GOT3 (cell line): ENCODE data around the gene SGSH.
"Not testable (repeated sequence)": the region's sequence is repeated elsewhere in the genome, so short reads cannot be mapped to it uniquely, and the experiment has no call there.

Source experiments
- DNase-seq: peaks from one replicate; lab custom pipeline; 2025; ENCODE audit warnings: mixed read lengths; lab: John Stamatoyannopoulos, UW

The SGSH gene

GRCh38 chr17:80253631-80254395 is 33.7 kb upstream of the SGSH start:
- DNase-seq: no peak

DNA sequence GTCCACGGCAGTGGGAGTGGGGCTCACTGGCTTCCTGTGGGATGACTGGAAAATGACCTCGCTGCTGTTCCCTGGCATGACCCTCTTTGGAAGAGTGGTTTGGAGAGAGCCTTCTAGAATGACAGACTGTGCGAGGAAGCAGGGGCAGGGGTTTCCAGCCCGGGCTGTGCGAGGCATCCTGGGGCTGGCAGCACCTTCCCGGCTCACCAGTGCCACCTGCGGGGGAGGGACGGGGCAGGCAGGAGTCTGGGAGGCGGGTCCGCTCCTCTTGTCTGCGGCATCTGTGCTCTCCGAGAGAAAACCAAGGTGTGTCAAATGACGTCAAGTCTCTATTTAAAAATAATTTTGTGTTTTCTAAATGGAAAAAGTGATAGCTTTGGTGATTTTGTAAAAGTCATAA is 32.7 kb upstream of the SGSH start:
- no peak for DNase-seq

GRCh38 chr17:80251966-80252365 is 31.8 kb upstream of the SGSH start:
- DNase-seq: no peak

GRCh38 chr17:80248894-80249710 is 29.0 kb upstream of the SGSH start:
- no peak for DNase-seq

GRCh38 chr17:80248001-80248893 is 28.1 kb upstream of the SGSH start:
- DNase-seq: no peak

DNA sequence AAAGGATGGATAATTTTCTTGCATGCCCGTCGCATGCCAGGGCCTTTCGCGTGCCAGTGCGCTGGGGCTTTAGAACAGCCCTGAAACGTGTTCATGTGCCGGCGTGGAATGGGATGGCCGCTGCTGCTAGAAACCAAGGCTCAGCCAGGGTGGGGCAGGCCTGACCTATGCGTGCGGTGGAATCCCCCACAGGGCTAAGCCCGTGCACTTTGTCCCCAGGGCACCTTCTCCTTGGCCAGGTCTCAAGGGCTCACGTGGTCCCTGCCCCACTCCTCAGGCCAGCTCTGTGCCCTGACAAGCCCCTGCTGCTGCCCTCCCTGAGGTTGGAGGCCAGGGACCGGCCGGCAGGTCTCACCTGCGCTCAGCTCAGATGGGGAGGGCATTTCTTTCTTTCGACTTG is 27.4 kb upstream of the SGSH start:
- DNase-seq: no peak

GRCh38 chr17:80246726-80247125 is 26.6 kb upstream of the SGSH start:
- DNase-seq: no peak

- DNase-seq: no peak
Measured at GRCh38 chr17:80246266-80246681, 26.1 kb upstream of the SGSH start.

DNA sequence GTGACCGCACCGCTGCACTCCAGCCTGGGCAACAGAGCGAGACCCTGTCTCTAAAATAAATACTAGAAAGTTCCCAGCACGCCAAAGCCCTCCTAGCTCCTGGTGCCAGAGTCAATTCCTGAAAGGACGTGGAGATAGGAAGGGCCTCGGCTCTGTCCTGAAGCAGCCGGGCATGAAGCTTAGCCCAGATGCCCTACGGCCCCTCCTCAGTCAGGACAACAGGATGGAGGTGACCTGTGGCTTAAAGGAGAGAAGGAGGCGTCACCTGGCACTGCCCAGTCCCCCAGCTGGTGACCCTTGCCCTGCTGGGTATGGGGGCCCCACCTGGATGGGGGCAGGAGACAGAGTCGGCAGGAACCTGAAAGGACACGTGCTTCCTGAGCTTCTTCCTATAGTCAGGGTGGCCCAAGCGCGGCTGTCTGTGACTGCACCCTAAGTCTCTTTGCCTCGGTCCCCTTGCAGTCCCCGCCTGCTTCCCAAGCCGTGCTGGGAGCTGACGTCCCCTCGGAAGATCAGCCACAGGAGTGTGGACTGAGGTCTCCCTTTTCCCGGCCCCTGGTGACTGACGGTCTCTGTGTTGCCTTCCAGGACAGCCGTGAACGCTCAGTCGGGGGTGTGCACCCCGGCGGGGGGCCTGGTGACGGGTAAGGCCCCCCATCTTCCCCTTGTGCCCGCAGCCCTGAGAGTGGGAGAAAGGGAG is 25.6 kb upstream of the SGSH start:
- no peak for DNase-seq

DNA sequence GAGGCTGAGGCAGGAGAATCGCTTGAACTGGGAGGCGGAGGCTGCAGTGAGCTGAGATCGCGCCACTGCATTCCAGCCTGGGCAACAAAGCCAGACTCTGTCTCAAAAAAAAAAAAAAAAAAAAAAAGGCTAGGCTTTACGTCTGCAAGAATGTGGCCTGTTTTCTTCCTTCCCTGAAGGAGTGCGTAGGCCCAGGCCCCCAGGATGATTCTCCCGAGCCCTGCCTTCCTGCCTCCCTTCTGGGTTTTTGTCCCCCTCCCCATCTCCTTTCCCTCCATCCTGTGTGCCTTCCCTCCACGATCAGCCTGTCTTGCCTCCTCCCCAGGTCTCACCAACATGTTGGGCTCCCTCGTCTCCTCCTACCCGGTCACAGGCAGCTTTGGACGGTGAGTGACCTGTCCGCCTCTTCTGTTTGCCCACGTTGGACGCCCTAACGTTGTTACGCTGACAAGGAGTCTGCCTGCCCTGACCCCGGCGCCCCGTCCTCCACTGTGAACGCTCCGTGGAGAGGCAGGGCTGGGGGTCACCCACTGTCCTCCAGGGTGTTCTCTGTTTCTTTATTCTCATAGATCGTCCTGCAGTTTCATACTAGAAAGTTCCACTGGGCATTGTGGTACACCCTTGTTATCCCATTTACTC is 24.9 kb upstream of the SGSH start:
- DNase-seq: no peak

DNA sequence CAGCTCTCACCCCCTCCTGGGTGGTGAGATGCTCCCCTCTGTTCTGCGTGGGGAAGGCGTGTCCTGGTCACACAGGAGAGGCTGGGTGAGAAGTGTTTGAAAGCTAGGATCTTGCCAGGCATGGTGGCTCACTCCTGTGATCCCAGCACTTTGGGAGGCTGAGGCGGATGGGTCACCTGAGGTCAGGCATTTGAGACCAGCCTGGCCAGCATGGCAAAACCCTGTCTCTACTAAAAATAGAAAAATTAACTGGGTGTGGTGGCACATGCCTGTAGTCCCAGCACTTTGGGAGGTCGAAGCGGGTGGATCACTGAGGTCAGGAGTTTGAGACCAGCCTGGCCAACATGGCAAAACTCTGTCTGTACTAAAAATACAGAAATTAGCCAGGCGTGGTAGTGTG is 24.3 kb upstream of the SGSH start:
- not testable (repeated sequence) for DNase-seq

DNA sequence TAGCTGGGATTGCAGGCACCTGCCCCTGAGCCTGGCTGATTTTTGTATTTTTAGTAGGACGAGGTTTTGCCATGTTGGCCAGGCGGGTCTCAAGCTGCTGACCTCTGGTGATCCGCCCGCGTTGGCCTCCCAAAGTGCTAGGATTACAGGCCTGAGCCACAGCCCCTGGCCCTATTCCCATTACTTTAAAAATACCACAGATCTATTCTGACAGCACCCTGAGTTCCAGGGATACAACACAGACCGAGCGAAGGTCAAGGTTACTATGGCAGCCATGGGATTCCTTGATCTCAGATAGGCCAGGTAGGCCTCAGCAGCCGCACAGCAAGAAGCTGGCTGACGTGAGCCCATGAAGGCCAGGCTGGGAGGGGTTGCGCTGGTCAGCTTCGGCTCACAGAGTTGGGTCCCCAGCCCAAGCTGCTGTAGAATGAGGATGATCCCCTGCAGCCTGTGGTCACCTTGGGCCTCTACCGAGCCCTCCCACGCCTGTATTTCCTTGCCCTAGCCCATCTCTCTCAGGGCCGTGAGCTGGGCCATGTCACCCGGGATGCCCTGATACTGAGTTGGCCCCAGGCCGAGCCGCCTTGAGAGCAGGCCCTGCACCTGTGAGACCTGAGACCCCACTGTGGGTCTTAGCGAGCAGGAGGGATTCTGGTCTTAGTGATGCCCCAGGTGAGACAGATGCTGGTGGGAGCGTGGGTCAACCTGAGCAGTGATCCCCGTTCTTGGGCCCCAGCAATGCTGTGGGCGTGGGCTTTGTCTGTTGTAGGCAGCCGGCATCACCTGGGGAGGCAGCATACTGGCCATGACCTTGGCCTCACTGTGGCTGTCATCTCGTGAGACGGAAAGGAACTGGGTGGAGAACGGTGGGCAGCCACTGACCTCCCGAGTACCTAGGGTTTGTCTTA is 23.6 kb upstream of the SGSH start:
- DNase-seq: no peak

DNA sequence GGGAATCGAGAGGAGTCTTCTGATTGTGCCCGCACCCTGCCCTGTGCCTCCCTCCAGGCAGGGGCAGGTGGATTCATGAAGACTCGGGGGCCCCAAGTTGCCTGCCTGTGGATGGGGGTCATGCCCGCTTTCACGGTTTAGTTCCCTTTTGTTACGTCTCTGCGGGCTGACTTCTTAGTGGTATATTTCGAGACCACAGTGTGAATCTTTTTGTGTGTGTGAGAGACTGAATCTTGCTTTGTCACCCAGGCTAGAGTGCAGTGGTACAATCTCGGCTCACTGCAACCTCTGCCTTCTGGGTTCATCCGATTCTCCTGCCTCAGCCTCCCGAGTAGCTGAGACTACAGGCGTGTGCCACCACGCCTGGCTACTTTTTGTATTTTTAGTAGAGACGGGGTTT is 22.4 kb upstream of the SGSH start:
- DNase-seq: no peak

GRCh38 chr17:80237386-80237785 is 17.3 kb upstream of the SGSH start:
- no peak for DNase-seq

GRCh38 chr17:80236911-80237310 is 16.8 kb upstream of the SGSH start:
- DNase-seq: no peak

- DNase-seq: no peak
Measured at GRCh38 chr17:80233202-80233601, 13.1 kb upstream of the SGSH start.

DNA sequence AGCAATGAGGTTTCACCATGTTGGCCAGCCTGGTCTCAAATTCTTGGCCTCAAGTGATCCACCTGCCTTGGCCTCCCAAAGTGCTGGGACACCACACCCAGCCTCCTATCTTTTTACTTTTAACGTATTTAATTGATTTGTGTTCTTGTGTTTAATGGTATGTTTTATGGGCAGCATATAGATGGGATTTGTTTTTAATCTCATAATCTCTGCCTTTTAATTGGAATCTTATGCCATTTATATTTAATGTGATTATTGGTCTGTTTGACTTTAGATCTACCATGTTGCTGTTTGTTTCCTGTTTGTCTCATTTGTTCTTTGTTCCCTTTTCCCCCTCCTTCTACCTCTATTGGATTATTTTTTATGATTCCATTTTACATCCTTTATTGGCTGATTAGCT is 12.3 kb upstream of the SGSH start:
- no peak for DNase-seq

DNA sequence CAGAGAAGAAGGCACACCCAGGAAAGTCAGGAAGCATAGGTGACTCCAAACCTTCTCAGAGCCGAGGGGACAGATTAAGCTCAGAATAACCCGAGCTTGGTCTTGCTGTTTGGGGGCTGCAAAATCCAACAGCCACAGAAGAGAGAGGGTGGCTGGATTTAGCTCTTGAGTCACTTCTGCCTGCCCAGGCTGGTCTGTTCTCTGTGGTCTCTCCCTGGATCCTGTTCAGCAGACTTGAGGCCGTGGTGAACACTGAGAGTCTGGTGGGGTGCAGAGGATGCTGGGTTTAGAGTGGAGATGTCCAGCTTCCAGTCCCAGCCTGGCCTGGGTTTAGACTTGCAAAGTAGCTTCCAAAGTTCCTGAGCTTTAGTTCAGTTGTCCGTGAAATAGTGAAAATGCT is 8.9 kb upstream of the SGSH start:
- DNase-seq: no peak

GRCh38 chr17:80228477-80228876 is 8.3 kb upstream of the SGSH start:
- DNase-seq: no peak

GRCh38 chr17:80227666-80228065 is 7.5 kb upstream of the SGSH start:
- DNase-seq: no peak
